Brain pericyte (primary cell): ENCODE data around the gene KDELR1.

Experiments
- DNase-seq: peaks from one replicate; pipeline ENCODE4 v3.0.0-alpha.2; 2012; ENCODE audit warnings: low read depth, low spot score

KDELR1 gene

DNA sequence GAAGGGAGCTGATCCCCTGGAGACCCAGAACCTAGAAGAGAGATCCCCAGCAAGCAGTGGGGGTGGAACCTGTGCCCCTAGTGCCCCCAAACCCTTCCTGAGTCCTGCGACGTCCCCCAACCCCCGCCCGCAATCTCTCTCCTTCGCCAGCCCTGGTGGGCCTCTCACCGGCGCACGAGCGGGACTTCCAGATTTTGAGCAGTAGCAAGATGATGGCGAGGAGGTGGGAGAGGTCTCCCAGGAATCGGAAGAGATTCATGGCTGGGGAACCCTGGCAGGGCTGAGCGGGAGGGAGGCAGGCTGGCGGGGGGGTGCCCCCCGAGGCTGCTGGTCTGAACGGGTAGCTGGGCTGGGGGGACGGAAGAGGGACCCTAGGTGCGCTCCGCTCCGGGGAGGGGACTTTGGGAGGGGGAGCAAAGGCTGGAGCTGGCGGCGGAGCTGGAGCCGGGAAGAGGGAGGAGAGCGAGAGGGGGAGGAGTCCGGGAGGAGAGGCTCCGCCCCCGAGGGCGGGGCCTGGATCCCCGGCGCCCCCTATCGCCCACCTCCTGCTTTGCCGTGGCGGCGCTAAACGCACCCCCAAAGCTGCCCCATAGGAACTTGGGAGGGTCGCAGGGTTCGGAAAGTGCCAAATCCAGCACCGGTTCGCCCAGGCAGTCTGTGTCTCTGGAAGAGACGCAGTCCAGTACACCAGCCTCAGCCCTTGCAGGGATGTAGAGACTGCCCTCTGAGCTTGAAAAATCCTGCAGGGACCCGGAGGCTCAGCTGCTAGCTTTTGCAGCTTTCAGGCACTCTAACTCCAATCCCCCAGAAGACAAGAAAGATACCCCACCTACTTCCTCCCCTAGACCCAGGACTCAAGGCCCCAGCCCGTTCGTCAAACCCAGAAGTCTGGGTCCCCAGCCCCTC, at the start of gene KDELR1:
TSS of gene KDELR1 (minus strand) at position 452 of the 906 bp plus-strand sequence. CDS start at position 259, 193 bp downstream.
- DNase-seq: no peak

DNA sequence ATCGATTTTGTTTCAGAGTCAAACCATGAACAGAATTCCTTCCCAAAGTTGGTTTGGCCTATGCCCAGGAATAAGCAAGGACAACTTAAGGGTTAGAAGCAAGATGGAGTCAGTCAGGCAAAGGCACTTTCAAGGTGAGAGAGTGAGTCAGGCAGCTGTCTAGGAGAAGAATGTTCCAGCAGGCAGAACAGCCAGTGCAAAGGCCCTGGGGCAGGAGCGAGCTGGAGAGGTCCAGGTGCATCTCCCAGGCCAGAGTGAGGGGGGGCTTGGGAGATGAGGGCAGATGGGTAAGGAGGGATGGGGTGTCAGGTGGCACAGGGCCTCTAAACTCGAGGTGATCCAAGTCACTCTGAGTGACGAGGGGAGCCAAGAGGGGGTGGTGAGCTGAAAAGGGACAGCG, 45.2 kb upstream of the KDELR1 start:
- no peak for DNase-seq

DNA sequence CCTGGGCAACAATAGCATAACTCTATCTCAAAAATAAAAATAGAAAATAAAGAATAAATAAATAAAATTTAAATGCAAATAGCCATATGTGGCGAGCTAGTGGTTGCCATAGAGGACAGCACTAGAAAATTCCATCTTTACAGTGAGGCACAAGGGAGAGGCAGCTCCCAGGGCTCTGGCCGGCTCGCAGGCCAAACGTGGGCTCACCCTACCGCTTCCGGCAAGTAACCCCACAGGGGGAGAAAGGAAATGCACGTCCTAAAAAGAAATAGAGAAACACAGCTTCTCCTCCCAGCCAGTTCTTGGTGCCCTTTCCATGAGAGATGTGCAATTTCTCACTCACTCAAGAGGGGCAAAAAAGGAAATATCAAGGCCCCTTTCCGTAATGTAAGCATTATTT, 42.0 kb upstream of the KDELR1 start:
- no peak for DNase-seq

DNA sequence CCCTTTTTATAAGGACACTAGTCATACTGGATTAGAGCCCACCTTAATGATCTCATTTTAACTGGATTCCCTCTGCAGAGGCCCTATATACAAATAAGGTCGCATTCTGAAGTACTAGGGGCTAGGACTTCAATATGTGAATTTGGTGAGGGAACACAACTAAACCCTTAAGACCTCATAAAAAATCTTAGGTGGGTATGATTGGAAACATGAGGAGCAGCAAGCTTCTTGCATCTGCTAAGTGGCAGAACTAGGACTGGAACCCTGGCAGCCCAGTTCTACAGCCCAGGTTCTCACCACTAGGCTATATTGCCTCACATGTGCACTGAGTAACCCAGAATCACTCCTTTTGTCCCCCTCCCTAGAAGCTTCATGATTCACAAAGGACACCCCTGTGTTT, 37.3 kb upstream of the KDELR1 start:
- no peak for DNase-seq

DNA sequence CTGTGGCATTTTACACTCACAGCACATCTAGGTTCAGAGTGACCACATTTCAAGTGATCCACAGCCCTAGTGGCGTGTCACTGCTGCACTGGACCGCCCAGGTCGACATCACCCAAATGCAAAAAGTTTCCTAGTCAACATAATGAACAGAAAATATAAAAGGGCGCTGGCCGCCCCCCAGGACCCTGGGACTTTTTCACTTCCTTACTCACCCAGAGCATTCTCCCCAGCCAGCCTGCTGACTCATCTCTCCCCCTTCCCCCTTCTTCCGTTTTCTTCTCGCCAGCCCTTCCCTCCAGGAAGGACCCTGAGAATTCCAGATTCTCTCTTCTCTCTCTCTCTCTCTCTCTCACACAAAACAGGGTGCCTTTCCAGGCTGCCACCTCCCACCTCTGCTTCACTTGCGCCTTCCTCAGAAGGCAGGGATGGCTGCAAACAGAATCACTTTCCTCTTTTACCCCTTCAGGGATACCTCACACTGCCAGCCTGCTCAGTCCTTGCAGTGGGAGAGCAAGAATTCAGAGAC, 33.4 kb upstream of the KDELR1 start:
- DNase-seq: no peak

DNA sequence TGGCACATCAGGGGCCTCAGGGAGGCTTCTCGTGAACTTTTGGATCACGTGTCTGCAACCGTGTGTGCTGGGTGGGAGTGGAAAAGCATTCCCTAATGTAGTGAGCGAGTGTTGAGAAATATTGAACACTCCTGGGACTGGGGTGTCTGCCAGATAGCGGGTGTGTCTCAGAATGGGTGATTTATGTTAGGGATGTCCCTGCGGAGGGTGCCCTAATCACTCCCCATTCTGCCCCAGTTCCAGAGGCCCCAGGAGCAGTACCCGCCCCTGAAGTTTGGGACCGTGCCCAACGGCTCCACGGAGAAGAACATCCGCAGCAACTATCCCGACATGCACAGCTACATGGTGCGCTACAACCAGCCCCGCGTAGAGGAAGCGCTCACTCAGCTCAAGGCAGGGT, 30.2 kb upstream of the KDELR1 start:
- DNase-seq: no peak

DNA sequence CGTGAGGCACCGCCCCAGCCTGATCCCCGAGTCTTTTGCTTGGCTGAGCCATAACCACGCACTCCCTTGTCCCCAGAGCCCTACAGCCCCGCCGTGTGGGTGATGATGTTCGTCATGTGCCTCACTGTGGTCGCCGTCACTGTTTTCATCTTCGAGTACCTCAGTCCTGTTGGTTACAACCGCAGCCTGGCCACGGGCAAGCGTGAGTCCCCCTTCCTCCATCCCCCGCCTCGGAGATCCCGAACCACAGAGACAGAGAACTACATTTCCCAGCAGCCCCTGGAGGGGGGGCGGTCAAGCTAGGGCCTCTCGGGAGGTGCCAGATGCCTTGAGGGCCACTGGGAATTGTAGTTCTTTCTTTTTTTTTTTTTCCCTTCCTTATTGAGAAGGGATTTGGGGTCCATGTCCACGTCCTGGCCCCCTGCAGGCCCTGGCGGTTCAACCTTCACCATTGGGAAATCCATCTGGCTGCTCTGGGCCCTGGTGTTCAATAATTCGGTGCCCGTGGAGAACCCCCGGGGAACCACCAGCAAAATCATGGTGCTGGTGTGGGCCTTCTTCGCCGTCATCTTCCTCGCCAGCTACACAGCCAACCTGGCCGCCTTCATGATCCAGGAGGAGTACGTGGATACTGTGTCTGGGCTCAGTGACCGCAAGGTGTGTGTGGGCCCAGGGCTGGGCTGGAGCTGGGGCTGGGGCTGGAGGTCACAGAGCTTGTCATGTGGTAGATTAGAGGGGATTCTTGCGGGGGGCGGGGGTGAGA, 28.0 kb upstream of the KDELR1 start:
- DNase-seq: no peak

DNA sequence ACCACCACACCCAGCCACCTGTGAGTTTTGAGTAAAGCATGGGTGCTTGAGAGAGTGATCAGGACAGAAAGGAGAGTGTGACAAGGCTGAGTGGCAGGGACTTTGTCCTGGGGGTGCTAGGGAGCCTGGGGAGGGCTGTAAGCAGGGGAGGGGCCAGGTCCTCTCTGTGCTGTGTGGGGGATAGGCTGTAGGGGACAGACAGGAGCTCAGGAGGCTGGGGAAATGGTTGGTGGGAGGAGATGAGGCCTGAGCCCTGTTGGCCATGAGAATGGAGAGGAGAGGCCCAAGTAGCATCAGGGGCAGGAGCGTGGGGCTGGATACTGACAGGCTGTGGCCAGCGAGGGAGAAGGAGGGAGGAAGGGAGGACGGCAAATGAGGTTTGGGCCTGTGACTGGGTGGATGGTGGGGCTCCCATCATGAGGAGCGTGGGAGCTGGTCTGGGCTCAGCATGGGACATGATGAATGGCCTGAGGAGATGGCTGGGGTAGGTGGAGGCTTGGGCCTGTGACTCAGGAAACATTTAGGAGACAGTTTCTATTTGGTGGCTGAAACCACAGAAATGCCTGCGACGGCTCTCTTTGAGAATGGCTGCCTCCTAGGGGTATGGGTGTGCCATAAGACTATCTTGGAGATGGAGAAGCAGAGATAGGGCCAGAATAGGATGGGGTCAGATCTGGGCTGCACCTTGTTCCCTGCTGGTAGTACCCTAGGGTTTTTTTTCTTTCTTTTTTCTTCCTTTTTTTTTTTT, 27.1 kb upstream of the KDELR1 start:
- DNase-seq: no peak

DNA sequence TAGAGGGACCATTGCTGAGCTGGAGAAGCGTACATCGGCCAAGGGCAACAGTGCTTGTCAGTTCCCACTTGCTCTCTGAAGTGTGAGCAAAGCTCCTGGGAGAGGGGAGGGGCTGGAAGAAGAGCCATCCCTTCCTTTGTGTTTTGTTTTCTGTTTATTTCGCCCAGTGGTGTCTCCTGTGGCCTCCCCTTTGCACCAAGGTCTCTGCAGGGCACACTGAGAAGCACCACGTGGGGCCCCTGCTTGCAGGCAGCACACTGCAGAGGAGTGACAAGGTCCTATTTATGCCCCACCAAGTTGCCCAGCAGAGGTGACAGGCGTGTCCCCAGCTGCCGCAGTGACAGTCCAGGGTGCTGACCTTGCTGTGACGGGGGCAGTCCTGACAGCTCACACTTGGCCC, 26.1 kb upstream of the KDELR1 start:
- DNase-seq: no peak

DNA sequence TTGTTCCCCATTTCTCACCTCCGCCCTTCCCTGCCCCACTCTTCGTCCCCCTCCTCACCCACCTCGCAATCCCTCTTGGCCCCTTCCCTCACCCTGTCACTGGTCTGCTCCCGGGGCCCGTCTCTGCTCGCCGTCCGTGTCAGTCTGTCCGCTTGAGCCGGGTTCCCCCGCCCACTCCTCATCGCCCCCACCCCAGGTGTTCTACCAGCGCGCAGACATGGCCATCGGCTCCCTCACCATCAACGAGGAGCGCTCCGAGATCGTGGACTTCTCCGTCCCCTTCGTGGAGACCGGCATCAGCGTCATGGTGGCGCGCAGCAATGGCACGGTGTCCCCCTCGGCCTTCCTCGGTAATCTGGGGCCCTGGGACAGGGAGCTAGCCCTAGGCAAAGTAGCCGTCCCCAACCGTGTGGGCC, 24.5 kb upstream of the KDELR1 start:
- no peak for DNase-seq

DNA sequence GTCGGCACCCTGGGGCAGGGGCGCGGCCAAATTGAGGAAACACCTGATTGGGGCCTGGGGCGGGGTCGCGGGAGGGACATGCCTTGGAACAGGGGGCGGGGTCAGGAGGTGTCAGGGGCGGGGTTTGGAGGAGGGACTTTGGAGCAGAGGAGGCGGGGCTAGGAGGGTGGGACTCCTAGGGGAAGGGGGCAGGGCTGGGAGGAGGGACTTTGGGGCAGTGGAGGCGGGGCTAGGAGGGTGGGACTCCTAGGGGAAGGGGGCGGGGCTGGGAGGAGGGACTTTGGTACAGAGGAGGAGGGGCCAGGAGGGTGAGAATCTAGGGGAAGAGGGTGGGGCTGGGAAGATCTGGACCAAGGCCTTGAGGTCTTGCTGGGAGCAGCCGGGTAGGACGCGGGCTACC, 24.0 kb upstream of the KDELR1 start:
- no peak for DNase-seq

DNA sequence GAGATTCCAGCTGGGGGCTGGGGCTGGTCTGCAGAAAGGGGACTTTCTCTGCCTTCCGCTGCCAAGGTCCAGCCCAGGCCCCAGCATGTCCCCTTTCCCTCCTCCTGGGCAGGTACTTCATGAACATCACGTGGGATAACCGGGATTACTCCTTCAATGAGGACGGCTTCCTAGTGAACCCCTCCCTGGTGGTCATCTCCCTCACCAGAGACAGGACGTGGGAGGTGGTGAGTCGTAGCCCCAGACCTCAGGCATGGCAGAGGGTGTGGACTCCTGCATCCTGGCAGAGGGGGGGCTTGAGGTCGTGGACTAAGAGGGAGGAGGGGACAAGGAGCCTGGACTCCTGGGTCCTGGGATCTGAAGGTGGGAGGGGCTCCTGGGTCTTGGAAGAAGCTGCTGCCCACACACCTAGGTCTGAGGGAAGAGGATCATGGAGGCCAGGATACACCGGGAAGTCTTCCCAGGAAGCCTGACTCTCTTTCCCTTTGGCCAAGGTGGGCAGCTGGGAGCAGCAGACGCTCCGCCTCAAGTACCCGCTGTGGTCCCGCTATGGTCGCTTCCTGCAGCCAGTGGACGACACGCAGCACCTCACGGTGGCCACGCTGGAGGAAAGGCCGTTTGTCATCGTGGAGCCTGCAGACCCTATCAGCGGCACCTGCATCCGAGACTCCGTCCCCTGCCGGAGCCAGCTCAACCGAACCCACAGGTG, 22.7 kb upstream of the KDELR1 start:
- no peak for DNase-seq

DNA sequence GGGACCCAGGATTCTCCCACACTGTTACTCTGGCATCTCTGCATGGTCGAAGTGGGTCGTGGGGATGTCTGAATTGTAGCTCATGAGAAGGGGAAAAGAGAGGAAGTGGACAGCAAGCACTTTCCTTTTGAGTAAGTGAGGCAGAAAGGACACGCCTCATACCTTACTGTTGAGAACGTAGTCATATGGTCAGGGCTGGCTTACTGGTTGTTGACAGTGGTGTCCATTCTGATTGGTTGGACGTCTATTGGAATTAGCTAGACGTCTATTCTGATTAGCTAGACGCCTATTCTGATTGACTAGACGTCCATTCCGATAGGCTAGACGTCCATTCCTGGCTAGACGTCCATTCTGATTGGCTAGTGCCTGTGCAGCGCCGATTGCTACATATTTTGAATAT, 14.5 kb upstream of the KDELR1 start:
- no peak for DNase-seq

DNA sequence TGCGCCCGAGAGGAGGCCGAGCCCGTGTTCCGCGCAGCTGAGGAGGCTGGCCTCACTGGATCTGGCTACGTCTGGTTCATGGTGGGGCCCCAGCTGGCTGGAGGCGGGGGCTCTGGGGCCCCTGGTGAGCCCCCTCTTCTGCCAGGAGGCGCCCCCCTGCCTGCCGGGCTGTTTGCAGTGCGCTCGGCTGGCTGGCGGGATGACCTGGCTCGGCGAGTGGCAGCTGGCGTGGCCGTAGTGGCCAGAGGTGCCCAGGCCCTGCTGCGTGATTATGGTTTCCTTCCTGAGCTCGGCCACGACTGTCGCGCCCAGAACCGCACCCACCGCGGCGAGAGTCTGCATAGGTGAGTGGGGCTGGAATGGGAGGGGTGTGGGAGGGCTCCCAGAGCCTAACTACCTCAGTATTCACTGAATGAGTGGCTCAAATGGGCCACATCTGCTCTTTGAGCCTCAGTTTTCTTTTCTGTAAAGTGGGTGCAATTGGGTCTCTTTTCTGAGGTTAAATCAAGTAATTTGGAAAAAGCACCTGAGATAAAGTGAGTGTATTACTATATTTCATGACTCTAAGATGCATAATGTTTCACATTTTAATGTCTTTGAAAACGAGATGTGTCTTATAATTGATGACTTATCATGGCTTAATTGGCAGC, 13.8 kb upstream of the KDELR1 start:
- no peak for DNase-seq

DNA sequence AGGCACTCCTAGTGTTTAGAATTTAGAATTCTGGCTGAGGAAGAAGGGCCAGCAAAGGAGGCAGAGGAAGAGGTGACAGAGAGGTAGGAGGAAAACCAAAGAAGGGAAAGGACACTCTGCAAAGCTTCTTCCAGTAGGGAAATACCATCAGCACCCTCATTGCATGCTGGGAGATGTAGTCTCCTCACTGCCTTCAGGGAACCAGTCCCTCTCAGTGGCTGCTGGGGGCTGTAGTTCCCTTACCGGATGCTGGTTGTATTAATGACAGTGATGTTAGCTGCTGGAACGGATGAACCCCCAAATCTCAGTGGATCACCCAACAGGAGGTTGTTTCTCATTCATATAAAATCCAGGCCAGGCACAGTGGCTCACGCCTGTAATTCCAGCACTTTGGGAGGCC, 12.3 kb upstream of the KDELR1 start:
- DNase-seq: no peak

DNA sequence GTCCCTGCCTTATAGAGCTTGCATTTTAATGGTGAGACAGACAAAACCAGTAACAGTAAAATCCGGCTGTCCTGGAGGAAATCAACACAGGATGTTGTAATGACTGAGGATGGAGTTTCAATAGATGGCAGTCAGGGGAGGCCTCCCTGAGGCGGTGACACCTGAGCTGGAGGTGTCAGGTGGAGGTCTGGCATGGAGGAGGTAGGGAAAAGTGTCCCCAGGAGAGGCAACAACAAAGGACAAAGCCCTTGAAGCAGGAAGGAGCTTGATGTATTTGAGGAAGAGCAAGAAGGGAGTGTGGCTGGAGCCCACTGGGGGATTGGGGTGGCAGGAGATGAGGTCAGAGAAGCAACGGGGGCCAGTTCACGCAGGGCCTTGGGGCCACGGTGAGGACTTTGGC, 9.9 kb upstream of the KDELR1 start:
- DNase-seq: no peak

DNA sequence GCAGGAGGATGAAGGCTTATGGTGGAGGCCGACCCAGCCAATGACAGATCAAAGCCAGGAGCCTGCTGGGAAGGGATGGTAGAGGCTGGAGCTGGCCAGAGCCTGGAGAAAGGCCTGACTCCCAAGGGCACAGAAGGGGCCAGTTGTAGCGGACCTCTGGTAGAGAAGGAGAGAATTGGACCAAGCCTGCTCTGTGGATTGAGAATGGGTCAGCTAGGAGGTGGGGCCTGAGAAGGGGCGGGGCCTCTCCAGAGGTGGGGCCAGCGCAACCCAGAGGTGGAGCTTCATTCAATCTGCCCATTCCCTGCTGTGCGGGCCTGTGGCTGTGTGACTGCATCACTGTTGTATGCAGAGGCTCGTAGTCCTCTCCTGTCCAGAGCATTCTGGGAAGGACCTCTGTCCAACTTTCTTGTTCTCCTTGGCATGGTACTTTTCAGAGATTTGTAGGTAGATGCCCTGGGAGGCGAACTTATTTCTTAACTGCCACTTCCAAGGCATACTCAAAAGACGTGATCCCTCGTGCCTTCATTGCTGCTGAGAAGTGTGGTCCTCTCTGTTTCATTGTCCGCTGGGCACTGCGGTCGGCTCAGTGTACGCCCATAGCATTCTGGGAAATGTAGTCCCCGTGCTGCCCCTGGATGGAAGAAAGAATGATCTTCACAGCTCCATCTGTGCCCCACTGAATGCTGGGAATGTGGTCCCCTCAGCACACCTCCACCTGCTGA, 8.8 kb upstream of the KDELR1 start:
- DNase-seq: no peak

DNA sequence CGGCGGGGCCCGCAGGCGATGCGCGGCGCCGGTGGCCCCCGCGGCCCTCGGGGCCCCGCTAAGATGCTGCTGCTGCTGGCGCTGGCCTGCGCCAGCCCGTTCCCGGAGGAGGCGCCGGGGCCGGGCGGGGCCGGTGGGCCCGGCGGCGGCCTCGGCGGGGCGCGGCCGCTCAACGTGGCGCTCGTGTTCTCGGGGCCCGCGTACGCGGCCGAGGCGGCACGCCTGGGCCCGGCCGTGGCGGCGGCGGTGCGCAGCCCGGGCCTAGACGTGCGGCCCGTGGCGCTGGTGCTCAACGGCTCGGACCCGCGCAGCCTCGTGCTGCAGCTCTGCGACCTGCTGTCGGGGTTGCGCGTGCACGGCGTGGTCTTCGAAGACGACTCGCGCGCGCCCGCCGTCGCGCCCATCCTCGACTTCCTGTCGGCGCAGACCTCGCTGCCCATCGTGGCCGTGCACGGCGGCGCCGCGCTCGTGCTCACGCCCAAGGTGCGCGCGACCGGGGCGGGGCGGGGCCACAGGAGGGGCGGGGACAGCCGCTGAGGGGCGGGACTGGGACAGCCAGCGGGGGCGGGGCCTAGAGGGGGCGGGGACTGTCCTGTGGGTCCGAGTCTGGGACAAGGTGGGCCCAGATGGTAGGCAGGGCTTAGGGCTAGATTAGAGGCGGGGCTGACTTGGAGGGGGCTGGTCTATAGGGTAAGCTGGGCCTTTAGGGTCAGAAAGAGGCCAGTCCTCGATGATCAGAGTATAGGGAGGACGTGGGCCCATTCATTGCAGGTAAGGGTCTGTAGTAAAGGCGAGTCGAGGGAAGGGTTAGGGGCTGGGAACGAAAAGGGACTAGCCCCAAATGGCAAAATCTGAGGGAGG, 7.3 kb upstream of the KDELR1 start:
- no peak for DNase-seq

DNA sequence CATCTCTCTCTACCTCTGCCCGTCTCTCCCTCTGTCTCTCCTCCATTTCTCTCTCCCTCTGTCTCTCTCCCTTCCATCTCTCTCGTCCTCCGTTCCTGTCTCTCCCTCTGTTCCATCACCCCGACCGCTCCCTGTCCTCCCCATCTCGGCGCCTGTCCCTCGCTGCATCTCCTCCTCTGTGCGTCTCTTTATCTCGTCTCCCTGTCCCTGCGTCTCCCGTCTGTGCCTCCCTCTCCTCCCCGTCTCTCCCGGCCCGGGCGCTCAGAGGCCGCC, 6.7 kb upstream of the KDELR1 start:
- DNase-seq: no peak
